Right ventricle myocardium inferior (tissue), 1 donor: ENCODE results near the gene TM4SF5. TPM values are rescaled to one million over a fixed set of nuclear protein-coding genes. Genes with fewer than 3 reads are reported as not detected.

Experiments
- ATAC-seq: fragments of 200-7000 bp; cut with Tn5 transposase; one replicate; pipeline ENCODE4 v1.9.1; 2020; ENCODE audit warnings: mild to moderate bottlenecking, moderate library complexity
- DNase-seq: peaks from one replicate; pipeline ENCODE4 v3.0.0; 2021; ENCODE audit errors: missing footprints
- intact Hi-C: fragments of 100-400 bp; cut with DNase I; formaldehyde crosslinking; loops from one replicate; pipeline ENCODE4 v1.11.0; 2022
- total RNA-seq: library from RNA; stranded (reverse); fragmentation: NEBNext Ultra II Directional; extraction: Animal tissue kit (Norgen Biotek cat#: 25700); gene quantifications from one replicate; pipeline ENCODE4 v1.2.1, GENCODE V29; 2021
- donor health status: DM: no; HTN: yes; CAD: no; lungs with severe emphysema.

Gene TM4SF5
- total RNA-seq, 1 donor from 2014 or later: not detected

- DNase-seq (no peak), ATAC-seq (no peak)
- intact Hi-C loops: loop anchor here (2.0 to 5.0 kb wide), 3 partner anchors 51 to 103 kb away; partner anchors contain the start of gene MED11
Observed at GRCh38 chr17:4786106-4786511, 14.4 kb downstream of the TM4SF5 start, which contains the start of gene VMO1. TSS of gene VMO1 (minus strand) at chr17:4786364. CDS start at chr17:4786352, 12 bp downstream.

GRCh38 chr17:4786516-4786915, 14.8 kb downstream of the TM4SF5 start:
- DNase-seq (no peak), ATAC-seq (no peak)
- intact Hi-C loops: loop anchor here (2.0 to 5.0 kb wide), 3 partner anchors 51 to 102 kb away; partner anchors contain the start of gene MED11

- DNase-seq (no peak), ATAC-seq (no peak)
- intact Hi-C loops: loop anchor here (5.0 kb wide), 2 partner anchors 49 to 56 kb away; partner anchors contain the start of gene MED11
Observed at GRCh38 chr17:4788159-4788806, 16.6 kb downstream of the TM4SF5 start.

GRCh38 chr17:4788807-4789700, 17.4 kb downstream of the TM4SF5 start, which contains the start of gene GLTPD2:
TSS of gene GLTPD2 (plus strand) at chr17:4788964. CDS start at chr17:4789012, 48 bp downstream.
- no peak for ATAC-seq
- intact Hi-C loops: loop anchor here (5.0 kb wide), 2 partner anchors 48 to 57 kb away; partner anchors contain the start of gene MED11
- no peak for DNase-seq

GRCh38 chr17:4789701-4789950, 17.9 kb downstream of the TM4SF5 start:
- DNase-seq (no peak), ATAC-seq (no peak)
- intact Hi-C loops: loop anchor here (5.0 kb wide), 2 partner anchors 48 to 57 kb away; partner anchors contain the start of gene MED11

GRCh38 chr17:4789951-4790704, 18.4 kb downstream of the TM4SF5 start:
- peak; percentile 94 for DNase-seq
- intact Hi-C loops: loop anchor here (5.0 kb wide), 2 partner anchors 47 to 58 kb away; partner anchors contain the start of gene MED11
- ATAC-seq: peak; percentile 95

- ATAC-seq (no peak), DNase-seq (no peak)
- intact Hi-C loops: no loop called here
Observed at GRCh38 chr17:4790705-4791088, 19.0 kb downstream of the TM4SF5 start.

GRCh38 chr17:4795168-4795567, 23.5 kb downstream of the TM4SF5 start:
- ATAC-seq (no peak), DNase-seq (no peak)
- intact Hi-C loops: no loop called here

- ATAC-seq (no peak), DNase-seq (no peak)
- intact Hi-C loops: no loop called here
Observed at GRCh38 chr17:4796552-4796920, 24.9 kb downstream of the TM4SF5 start.

GRCh38 chr17:4800462-4801196, 28.9 kb downstream of the TM4SF5 start:
- no peak for DNase-seq
- intact Hi-C loops: no loop called here
- no peak for ATAC-seq

GRCh38 chr17:4802228-4802627, 30.5 kb downstream of the TM4SF5 start, which contains the start of gene C17orf114:
TSS of gene C17orf114 (minus strand) at chr17:4802328.
- DNase-seq: no peak
- intact Hi-C loops: no loop called here
- ATAC-seq: no peak

- intact Hi-C loops: loop anchor here (5.0 kb wide), 1 partner anchor 76 kb away; no protein-coding TSS in a partner anchor
- ATAC-seq (no peak), DNase-seq (no peak)
Observed at GRCh38 chr17:4806456-4806776, 34.7 kb downstream of the TM4SF5 start.

GRCh38 chr17:4806777-4807604, 35.3 kb downstream of the TM4SF5 start, which contains the start of gene PLD2:
TSS of gene PLD2 (plus strand) at chr17:4807152. CDS start at chr17:4807773, 621 bp downstream.
- DNase-seq (peak; percentile 95), ATAC-seq (peak; percentile 99)
- intact Hi-C loops: loop anchor here (5.0 kb wide), 1 partner anchor 75 kb away; no protein-coding TSS in a partner anchor

- intact Hi-C loops: loop anchor here (5.0 kb wide), 1 partner anchor 75 kb away; no protein-coding TSS in a partner anchor
- peak; percentile 2 for ATAC-seq
Observed at GRCh38 chr17:4807605-4808377, 36.1 kb downstream of the TM4SF5 start.

GRCh38 chr17:4808378-4808767, 36.7 kb downstream of the TM4SF5 start:
- DNase-seq (peak; percentile 72), ATAC-seq (peak; percentile 23)
- intact Hi-C loops: loop anchor here (5.0 kb wide), 1 partner anchor 74 kb away; no protein-coding TSS in a partner anchor

More at GRCh38 chr17:4807605-4808377, 36.1 kb downstream of the TM4SF5 start:
- DNase-seq: no peak

- intact Hi-C loops: no loop called here
- DNase-seq: peak; percentile 75
- no peak for ATAC-seq
Observed at GRCh38 chr17:4810696-4811290, 39.1 kb downstream of the TM4SF5 start.
